ENCODE measurements around the gene MICAL3.
"Not testable (repeated sequence)": the region's sequence is repeated elsewhere in the genome, so short reads cannot be mapped to it uniquely, and the experiment has no call there.

The MICAL3 gene

GRCh38 chr22:17772958-17773605 lies 251.3 kb downstream of the MICAL3 start:
- H3K4me3 ChIP-seq = peak overlapping the region; percentile 74
- H3K36me3 ChIP-seq = peaks cover 19% of the 10 kb centered on the region; the same call in 1 of the 2 replicates
- no peaks in the 10 kb centered on the region for H3K27me3 ChIP-seq
- TF ChIP-seq Cebpa-rat (IDR thresholded peaks at IDR 0.05) = no peak
- peak overlapping the region; percentile 97 for H3K27ac ChIP-seq
- peak overlapping the region; percentile 94 for H3K9ac ChIP-seq
- H3K4me1 ChIP-seq = peaks cover 84% of the 10 kb centered on the region
- no peaks in the 10 kb centered on the region for H3K9me3 ChIP-seq
- H4K20me1 ChIP-seq = peaks cover 47% of the 10 kb centered on the region
- H3K4me2 ChIP-seq = peak overlapping the region; percentile 96

DNA sequence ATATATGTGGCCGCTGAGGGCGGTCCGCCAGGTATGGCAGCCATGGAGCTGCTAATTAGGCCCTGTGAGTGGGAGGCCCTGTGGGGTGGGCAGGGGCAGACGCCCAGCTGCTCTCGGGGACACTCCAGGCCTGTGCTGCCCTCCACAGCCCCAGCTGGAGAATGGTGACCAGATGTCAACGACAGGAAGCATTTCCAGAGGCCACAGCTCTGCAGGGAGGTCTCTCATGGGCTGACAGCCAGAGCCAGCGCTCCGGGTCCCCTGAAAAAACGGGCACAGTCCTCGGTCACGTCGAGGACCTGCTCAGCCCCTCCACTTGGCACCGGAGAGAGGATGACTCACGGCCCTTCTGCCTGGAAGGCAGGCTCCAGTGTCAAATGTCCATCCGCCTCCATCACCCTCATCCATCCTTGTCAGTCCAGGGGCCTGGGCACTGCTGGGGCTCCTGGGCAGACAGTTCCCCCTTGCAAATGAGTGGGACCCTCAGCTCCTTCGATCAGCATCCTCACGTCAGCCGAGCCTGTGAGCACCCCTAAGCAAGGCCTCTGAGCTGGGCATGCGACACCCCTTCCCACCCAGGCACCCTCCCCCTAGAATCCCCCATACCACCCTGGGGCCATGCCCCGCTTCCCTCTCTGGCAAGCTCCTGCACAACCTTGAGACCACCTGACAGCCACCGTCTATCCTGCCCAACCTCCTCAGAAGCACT lies 252.0 kb downstream of the MICAL3 start:
- H3K27ac ChIP-seq = peak overlapping the region; percentile 97
- no peaks in the 10 kb centered on the region for H3K27me3 ChIP-seq
- TF ChIP-seq Cebpa-rat (IDR thresholded peaks at IDR 0.05) = no peak
- H3K36me3 ChIP-seq = peaks cover 19% of the 10 kb centered on the region; the same call in 1 of the 2 replicates
- peak overlapping the region; percentile 96 for H3K4me2 ChIP-seq
- H3K4me1 ChIP-seq = peaks cover 87% of the 10 kb centered on the region
- H3K4me3 ChIP-seq = peak overlapping the region; percentile 74
- H3K9ac ChIP-seq = peak overlapping the region; percentile 94
- H3K9me3 ChIP-seq = no peaks in the 10 kb centered on the region
- H4K20me1 ChIP-seq = peaks cover 54% of the 10 kb centered on the region

DNA sequence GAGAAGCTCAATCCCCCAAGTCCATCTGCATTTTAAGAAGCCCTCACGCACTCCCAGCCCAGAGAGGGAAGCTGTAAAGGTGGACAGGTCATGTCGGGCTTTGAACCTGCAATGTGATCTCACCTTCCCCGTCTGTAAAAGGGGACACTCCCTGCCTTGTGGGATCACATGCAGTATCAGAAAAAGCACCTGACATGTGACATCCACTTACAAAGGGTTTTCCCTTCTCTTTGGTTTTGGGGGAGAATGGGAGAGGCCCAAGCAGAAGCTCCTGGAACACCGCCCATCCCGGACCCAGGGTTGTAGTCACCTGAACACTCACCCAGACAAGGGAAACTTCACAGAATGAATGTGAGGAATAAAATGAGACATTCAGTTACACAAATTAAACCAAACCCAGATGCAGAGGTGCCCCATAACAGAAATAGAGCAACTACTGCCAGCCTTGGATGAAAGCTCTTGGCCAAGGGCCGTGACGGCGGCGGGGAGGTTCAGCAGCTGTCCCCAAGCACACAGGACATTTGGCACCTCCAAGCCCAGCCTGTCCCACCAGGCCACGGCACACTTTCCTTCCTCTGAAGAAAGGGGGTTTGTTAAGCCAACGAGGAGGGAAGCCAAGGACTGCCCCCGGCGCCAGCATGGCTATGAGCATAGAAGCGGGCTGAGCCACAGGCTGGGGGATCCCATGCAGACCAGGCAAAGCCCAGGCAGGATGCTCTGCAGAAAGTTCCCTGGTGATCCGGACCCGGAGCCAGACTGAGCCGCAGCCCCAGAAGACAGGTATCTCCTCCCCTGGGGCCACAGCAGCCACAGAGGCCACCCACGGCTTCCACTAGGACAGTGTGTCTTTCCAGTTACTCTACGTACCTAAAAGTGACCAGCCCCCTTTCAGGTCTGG lies 253.9 kb downstream of the MICAL3 start:
- Histone ChIP-seq H3K4me2 (peak overlapping the region; percentile 96), H3K4me1 (peaks cover 74% of the 10 kb centered on the region), H3K9ac (peak overlapping the region; percentile 68), H3K36me3 (peaks cover 22% of the 10 kb centered on the region), H3K27me3 (no peaks in the 10 kb centered on the region), H3K4me3 (no peak overlapping the region), H4K20me1 (peaks cover 71% of the 10 kb centered on the region), H3K9me3 (no peaks in the 10 kb centered on the region), H3K27ac (peak overlapping the region; percentile 97)
- TF ChIP-seq Cebpa-rat (IDR thresholded peaks at IDR 0.05) = no peak

DNA sequence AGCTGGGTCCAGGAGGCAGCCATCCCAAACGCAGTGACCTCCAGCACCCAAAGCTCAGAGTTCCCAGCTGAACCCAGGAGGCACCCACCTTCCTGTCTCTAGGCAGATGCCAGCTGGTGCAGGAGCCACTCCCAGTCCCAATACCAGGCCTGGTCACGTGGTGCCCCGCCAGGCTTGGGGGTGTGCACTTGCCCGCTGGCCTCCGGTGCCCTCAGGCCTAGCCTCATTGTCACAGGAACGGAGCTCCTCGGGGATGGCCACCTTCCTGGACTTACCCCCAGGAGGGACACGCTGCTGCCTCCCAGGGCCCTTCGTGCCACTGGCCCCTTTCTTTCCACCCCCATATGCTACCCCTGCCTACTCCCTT lies 254.7 kb downstream of the MICAL3 start:
- peaks cover 78% of the 10 kb centered on the region for H4K20me1 ChIP-seq
- peak overlapping the region; percentile 6; the same call in 1 of the 2 replicates for H3K9ac ChIP-seq
- peak overlapping the region; percentile 96 for H3K4me2 ChIP-seq
- H3K36me3 ChIP-seq = peaks cover 22% of the 10 kb centered on the region
- no peaks in the 10 kb centered on the region for H3K9me3 ChIP-seq
- no peaks in the 10 kb centered on the region for H3K27me3 ChIP-seq
- TF ChIP-seq Cebpa-rat (IDR thresholded peaks at IDR 0.05) = no peak
- H3K4me3 ChIP-seq = no peak overlapping the region
- H3K4me1 ChIP-seq = peaks cover 73% of the 10 kb centered on the region
- peak overlapping the region; percentile 97 for H3K27ac ChIP-seq

DNA sequence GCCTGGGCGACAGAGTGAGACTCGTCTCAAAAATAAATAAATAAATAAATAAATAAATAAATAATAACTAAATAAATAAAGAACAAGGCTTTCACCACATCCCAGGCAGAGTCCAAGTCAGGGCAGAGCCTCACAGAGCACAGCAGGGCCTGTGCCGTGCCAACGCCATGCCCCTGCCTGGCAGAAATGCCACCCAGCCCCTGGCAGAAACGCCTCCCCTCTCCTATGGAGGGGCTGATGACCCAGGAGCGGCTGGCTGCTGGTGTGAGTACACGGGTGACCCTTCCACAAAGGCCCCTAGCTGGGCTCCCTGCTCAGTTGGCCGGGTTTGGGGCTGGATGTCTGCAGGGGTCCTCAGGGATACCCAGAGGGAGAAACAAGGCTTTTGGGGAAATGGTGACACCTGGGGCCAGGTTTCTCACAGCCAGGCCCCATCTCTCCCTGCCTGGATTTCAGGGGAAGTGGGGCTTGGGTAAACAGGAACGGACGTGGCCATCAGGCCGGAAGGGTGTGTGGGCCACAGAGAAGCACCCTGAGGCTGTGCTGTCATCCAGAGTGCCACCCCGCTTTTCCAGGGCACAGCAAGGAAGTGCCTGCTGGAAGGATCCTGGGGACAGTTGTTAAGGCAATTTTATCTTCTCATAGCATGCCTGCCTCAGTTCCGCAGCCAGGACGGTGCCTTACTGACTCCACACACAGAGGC lies 255.2 kb downstream of the MICAL3 start:
- peaks cover 75% of the 10 kb centered on the region for H3K4me1 ChIP-seq
- peak overlapping the region; percentile 6; the same call in 1 of the 2 replicates for H3K9ac ChIP-seq

DNA sequence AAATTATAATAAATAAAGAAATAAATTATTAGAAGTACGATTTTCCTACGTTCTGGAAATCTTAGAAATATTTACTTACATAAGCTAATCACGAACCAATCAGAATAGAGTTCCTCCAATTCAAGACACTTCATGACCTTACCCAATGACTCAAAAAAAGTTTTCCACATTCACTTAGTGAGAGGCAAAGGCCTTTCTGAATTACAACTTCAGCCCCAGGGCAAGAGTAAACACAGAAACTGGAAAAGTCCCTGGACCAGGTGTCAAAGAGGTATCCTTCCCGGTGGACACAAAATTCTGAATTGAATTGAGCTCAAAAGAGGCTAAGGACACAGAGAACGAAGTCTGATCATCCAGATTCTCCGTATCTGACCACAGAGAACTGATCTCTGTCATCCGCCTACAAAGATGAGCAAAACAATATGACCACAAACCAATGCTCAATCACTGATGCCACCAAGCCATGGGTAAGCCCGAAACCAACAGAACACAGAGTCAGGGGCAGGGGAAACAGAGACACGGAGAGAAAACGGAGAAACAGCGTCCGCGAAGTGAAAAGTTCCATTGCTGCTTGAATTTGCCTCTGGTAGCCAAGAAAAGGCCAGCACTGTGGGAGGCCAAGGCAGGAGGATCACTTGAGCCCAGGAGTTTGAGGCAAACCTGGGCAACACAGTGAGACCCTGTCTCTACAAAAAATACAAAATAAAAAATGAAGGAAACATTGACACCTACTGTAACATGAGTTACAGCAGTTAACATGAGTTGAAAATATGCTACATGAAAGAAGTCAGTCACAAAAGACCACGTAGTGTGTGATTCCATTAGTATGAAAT lies 256.9 kb downstream of the MICAL3 start:
- peaks cover 22% of the 10 kb centered on the region for H3K36me3 ChIP-seq
- H3K9me3 ChIP-seq = no peaks in the 10 kb centered on the region
- H3K4me3 ChIP-seq = no peak overlapping the region
- H3K9ac ChIP-seq = no peak overlapping the region
- no peak overlapping the region for H3K27ac ChIP-seq
- TF ChIP-seq Cebpa-rat (IDR thresholded peaks at IDR 0.05) = no peak
- H4K20me1 ChIP-seq = peaks cover 90% of the 10 kb centered on the region
- peak overlapping the region; percentile 49; the same call in 1 of the 2 replicates for H3K4me2 ChIP-seq
- peaks cover 75% of the 10 kb centered on the region for H3K4me1 ChIP-seq
- H3K27me3 ChIP-seq = no peaks in the 10 kb centered on the region

More for the DNA sequence above, 255.2 kb downstream of the MICAL3 start:
- Histone ChIP-seq H3K4me2 (peak overlapping the region; percentile 96), H4K20me1 (peaks cover 84% of the 10 kb centered on the region), H3K27ac (peak overlapping the region; percentile 97), H3K9me3 (no peaks in the 10 kb centered on the region), H3K27me3 (no peaks in the 10 kb centered on the region), H3K36me3 (peaks cover 22% of the 10 kb centered on the region), H3K4me3 (no peak overlapping the region)
- no peak for TF ChIP-seq Cebpa-rat (IDR thresholded peaks at IDR 0.05)

- not testable (repeated sequence) for H3K27me3 ChIP-seq, H3K4me3 ChIP-seq, H3K9ac ChIP-seq, H3K27ac ChIP-seq, H3K9me3 ChIP-seq
- Histone ChIP-seq H3K4me2 (peak overlapping the region; percentile 59), H4K20me1 (peaks cover 94% of the 10 kb centered on the region), H3K4me1 (peaks cover 66% of the 10 kb centered on the region), H3K36me3 (peaks cover 28% of the 10 kb centered on the region)
Observed at GRCh38 chr22:17764852-17765251, 259.5 kb downstream of the MICAL3 start.

DNA sequence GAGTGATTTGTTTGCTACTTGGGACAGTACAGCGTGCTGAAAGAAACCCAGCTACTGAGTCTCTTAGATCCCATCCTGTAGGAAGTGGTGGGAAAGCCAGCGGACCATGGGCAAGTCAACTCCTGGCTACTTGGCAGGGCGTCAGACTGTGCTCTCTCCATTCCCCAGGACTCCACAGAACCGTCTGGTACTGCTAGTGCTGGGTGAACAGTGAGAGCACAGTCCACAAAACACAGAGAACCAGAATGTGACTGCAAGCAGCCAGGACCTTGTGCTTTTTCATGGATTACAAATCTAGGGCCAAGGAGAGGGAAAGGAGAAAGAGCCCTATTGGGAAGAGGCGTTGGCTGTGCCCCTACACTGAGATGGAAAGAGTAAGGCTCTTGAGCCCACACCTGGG lies 260.3 kb downstream of the MICAL3 start:
- peaks cover 94% of the 10 kb centered on the region for H4K20me1 ChIP-seq
- peaks cover 58% of the 10 kb centered on the region for H3K4me1 ChIP-seq
- peak overlapping the region; percentile 59 for H3K4me2 ChIP-seq
- no peak overlapping the region for H3K4me3 ChIP-seq
- 0 out of 2 replicates have a peak overlapping the region, but pooled peaks have one; percentile 10 for H3K9ac ChIP-seq
- H3K27me3 ChIP-seq = no peaks in the 10 kb centered on the region
- H3K9me3 ChIP-seq = no peaks in the 10 kb centered on the region
- no peak for TF ChIP-seq Cebpa-rat (IDR thresholded peaks at IDR 0.05)
- H3K36me3 ChIP-seq = peaks cover 22% of the 10 kb centered on the region
- H3K27ac ChIP-seq = no peak overlapping the region

GRCh38 chr22:17763442-17763841 lies 260.9 kb downstream of the MICAL3 start:
- peaks cover 23% of the 10 kb centered on the region for H3K36me3 ChIP-seq
- not testable (repeated sequence) for H3K9ac ChIP-seq, H3K27ac ChIP-seq, H3K9me3 ChIP-seq, H3K4me3 ChIP-seq, H3K27me3 ChIP-seq
- H4K20me1 ChIP-seq = peaks cover 97% of the 10 kb centered on the region
- H3K4me2 ChIP-seq = peak overlapping the region; percentile 59; the same call in 1 of the 2 replicates
- peaks cover 52% of the 10 kb centered on the region for H3K4me1 ChIP-seq

Measured in BLaER1 (cell line).